CD1c-positive myeloid dendritic cell (primary cell): ENCODE data around the gene GRIA4.

Source experiments
- DNase-seq: peaks from one replicate; pipeline ENCODE4 v3.0.0-alpha.2; 2016; ENCODE audit errors: extremely low spot score

GRIA4 gene

DNA sequence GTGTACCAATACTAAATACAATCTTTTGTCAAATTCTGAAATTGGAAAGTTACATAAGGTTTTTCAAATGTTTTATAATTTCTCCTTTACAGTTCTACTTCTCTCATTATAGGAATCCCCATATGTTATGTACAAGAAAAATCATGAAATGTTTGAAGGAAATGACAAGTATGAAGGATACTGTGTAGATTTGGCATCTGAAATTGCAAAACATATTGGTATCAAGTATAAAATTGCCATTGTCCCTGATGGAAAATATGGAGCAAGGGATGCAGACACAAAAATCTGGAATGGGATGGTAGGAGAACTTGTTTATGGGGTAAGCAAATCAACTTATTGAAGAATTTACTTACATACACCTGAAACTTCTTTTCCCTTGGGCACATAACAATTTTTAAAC, 308.7 kb downstream of the GRIA4 start:
- no peak for DNase-seq

DNA sequence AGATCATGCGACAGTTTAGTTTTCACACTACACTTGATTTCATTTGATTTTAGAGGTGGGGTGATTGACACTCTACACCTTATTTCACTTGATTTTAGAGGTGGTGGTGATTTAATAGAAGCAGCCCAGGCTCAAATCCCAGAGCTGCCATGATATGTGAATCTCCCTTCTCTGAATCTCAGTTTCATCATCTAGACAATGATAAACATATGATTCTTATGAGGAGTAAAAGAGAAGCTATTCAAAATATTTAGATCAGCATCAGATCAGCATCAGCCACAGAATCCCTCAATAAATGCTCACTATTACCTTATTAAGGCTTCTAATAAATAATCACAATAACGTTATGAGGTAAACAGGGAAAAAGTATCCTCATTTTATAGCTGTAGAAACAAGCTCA, 313.4 kb downstream of the GRIA4 start:
- DNase-seq = no peak

DNA sequence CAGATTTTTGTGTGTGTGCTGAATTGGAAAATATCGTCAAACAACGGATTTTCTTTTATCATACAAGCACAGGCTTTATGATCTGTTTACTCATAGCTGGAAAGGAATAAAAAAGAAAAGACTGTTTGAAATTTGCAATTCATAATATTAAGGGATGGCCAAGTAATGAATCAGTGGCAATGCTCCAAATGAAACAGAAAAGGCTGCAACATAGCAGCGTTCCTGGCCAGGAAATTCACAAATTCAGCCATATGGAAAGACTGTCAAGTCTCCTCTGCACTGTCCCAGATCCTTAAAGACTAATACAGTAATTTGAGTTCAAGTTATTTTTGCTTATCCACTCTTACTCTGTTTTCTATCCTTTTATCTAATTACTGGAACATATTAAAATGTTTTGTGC, 313.9 kb downstream of the GRIA4 start:
- no peak for DNase-seq

DNA sequence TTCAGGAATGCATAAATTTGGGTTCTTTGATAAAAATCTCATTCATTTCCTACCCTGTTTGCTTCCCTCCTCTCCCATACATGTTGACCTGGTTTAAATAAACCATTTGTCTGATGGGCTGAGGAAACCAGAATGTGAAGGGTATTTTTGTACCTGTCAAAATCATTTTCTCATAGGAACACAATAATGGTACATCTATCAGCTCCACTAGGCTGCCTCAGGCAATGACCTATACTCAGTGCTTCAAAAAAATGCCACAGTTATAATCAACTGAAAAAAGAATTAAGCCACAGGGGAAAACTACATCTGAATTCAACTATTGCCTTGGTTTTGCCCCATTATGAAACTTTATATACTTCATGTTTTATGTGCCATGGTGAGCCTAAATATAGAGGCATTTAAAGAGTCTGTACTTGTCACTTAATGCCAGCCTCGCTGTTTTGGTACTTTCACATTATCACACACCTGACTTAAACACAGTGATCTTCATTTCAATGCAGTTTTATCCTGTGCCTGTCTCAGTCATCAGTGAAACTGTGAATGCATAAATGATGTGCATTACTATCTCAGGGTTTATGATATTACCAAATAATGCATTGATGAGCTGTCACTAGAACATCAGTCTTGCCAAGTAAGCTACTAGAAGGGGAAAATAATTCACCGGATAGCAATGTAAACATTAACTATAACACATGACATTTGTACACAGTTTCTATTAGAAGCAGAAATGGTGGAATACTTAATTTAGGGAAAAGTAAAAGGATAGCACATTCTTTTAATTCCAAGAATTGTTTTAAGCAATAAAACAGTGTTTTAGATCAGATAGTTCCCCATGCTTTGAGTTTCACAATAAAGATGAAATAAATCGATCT, 319.4 kb downstream of the GRIA4 start:
- DNase-seq = no peak

DNA sequence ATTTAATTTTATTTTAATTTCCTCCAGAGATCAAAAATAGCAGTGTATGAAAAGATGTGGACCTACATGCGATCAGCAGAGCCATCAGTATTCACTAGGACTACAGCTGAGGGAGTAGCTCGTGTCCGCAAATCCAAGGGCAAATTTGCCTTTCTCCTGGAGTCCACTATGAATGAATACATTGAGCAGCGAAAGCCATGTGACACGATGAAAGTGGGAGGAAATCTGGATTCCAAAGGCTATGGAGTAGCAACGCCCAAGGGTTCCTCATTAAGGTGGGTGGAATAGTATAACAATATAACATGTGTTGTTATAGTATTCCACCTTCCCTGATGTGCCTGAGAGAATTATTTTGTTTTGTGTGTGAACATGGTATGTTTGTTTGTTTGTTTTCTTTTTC, 323.8 kb downstream of the GRIA4 start:
- DNase-seq = no peak

DNA sequence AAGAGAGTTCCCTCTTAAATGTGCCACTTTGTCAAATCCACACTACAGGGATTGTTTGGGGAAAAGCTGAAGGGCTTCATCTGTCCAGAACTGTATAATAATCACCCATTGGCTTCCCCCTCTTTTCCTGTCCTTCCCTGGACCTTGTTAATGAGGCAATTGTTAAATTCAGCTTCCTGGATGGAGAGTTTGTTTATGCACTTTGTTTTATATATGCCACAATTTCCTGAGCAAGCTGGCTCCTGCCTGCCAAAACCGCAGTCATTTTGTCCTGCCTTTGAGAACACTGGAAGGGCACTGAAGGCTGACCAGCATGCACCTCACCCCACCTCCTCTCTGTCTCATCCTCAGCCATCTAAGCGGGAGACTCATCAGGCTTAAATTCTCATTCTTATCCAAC, 325.9 kb downstream of the GRIA4 start:
- DNase-seq = no peak

DNA sequence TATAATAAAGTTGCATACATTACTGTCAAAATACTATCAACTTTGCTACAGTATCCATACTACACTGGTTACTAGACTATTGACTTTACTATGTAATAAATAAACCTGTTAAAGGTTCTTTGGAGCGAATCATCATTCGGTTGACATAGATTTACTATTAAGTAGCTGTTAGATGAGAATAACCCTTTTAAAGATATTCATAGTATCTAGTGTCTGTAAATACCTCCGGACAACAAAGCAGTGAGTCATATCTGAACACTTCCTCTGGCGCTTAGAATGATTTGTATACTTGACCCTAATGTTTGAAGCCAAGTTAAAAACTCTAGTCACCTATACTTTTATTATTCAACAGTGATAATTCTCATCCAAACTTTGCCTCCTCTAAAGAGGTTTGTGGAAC, 327.5 kb downstream of the GRIA4 start:
- no peak for DNase-seq

DNA sequence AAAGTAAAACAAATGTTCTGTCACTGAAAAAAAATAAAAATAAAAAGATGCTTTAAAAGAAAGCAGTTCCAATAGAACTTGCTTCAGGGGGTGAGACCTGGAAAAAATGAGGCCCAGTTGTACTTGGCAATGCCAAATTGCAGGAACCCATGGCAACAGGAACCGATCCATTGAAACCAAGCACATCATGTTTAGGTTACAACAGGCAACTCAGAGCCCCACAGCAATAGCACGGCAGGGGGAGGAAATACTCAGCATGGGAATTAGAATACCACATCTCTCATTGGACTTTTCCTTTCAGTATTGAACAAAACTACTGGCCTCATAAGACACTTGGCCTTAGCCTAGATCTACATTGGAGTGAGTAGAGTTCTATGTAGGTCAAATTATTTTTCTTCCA, 327.9 kb downstream of the GRIA4 start:
- no peak for DNase-seq

DNA sequence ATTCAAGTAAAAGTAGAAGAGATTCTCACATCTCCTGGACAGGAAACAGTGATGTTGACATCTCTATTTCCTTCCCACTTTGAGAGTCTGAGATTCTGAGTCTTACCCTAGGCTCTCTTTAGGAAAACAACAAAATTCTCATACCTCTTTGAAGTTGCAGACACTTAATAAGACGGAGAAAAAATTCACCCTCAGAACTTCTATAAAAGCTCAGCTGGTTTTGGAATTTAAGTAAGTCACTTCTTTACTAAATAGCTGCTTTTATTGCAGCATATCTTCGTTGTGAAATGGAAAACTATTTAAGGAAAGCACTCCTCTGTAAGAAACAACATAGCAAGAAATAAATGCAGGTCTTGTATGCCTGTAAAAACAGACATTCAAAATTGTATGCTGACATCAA, 333.0 kb downstream of the GRIA4 start:
- DNase-seq = no peak

DNA sequence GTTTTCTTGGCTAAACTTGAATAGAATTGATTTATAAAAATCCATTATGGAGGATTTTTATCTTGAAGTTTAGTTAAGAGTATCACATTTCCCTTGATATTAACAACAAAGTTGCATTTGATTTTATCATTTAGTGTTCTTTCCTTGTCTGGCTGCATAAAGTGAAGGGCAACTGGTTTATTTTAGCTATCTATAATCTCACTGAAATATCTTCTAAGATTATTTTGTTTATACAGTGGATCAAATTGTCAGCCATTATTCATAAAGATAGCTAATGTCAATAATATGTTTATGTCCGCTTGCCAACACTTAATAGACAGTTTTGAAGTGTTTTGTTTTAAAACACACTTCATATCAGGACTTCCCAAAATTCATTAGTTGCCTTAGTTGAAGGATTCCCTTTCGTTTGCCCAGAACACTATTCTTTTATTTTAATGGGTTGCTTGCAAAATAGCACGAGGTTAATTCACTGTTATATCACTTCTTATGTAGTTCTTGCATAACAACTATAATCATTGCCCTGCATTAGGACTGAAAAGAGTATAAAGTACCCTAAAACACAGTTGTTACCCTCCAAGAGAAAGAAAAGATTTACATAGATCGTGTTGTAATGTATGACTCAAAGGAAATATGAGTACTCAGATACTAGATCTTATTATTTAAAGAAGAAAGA, 339.2 kb downstream of the GRIA4 start:
- no peak for DNase-seq

DNA sequence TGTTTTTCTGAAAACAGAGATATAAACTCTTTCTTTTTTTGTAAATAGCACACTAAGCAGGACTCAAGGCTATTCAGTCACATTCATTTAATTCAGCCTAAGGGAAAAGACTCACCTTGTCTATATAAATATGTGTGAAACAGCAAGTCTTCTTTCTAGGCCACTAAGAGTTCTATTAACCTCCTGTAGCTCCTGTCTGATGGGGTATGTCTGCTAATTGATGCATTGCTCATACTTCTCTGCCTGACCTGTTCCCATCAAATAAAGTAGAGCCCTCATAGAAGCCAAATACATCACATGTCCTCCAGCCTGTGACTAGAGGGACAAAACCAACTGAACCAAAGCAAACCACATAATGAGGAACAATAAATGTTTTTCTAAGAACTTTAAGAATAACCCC, 344.0 kb downstream of the GRIA4 start:
- no peak for DNase-seq

DNA sequence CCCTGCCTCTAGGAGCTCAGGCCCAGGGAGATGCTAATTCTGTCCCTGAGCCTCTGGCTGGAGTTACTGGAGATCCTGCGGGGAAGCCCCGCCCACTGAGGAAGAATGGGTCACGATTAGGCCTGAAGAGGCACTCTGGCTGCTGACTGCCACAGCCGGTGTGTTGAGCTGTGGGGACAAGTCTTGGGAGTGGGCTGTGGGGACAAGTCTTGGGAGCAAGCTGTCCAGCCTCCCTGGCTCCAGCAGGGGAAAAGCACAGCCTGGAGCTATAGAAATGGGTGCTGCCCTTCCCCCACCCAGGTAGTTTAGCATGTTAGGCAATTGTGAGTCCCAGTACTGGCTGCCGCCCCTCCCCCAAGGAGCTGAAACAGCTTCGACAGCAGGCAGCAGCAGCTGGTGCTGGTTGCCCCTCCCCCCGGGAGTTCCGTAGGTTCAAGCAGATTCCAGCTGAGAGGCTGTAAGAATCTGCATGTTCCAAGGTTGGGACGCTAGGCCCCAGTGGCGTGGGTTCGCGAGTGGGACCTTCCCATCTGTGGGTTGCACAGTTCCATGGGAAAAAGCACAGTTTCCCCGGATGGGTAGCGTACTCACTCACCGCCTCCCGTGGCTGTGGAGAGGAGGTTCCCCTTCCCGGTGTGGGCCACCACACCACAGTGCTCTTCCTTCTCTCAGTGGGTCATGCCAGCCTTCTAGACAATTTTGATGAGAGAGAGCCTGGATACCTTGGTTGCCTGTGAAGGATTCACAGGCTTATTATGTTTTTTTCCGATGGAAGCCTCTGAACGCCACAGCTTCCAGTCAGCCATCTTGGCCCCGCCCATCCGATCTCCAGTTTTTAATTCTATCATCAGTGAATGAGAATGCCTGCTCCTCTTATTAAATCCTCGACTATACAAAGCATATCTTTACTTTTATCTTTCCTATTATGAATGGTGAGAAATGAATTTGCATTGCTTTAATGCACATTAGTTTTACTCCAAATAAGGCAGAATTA, 350.7 kb downstream of the GRIA4 start:
- no peak for DNase-seq

DNA sequence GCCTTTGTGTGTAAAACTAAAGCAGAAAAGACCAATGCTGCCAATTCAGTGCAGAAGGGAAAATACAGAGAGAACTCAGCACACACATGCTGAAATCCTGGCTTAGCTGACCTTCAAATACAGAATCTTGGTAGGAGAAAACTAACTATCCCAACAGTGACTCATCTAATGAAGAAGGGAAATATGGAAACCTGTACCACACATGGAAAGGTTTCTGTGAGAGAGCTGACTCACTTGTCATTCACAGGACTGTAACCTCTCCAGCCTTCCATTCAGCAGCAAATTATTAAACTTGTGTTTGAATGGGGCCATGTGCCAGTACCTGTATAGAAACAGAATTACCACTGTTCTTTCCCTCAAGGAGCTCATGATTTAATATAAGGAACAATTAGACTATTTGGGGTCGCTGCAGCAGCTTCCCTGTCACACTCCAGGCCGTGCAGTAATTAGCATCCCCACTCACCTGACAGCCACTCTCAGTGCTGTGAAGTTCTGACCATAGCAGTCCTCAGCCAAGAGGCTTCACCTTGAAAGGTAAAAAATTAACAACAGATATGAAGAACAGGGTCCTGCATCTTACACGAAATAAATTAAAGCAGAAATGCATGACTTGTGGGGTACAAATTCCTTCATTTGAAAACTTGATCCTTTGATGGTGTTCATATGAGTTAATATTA, 358.3 kb downstream of the GRIA4 start:
- DNase-seq = no peak

DNA sequence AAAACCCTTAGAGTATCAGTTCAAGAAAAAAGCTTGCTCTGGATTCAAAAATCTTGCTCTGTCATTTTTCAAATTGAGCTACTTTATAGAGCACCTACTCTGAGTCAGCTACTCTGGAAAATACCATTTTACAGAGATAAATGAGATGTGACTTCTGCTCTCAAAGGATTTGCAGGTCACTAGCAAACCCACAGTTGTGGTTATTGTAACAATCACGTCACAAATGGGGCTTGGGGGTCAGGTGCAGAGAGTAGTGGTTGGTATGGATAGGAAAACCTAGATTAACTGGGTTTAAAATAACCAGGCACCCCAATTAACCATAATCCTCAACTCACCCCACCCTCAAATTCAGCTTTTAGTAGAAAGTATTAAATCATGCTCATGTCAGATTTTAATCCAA, 359.9 kb downstream of the GRIA4 start:
- no peak for DNase-seq

DNA sequence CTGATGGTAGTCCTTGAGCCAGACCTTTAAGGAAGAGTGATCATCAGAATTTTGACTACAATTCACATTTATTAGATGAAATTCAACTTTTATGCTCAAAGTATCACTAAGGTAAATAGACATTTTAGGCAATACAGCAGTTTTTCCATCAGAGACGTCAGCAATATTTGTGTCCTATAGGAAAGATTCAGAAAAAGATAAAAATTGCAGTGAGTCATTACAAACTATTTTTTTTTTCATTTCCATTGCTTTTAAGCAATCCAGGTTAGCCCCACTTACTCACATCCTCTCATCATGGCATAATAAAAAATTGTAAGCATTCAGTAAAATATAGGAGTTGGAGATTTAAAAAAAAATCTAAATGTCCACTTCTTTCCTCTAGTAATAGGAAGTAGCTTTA, 365.3 kb downstream of the GRIA4 start:
- DNase-seq = no peak

DNA sequence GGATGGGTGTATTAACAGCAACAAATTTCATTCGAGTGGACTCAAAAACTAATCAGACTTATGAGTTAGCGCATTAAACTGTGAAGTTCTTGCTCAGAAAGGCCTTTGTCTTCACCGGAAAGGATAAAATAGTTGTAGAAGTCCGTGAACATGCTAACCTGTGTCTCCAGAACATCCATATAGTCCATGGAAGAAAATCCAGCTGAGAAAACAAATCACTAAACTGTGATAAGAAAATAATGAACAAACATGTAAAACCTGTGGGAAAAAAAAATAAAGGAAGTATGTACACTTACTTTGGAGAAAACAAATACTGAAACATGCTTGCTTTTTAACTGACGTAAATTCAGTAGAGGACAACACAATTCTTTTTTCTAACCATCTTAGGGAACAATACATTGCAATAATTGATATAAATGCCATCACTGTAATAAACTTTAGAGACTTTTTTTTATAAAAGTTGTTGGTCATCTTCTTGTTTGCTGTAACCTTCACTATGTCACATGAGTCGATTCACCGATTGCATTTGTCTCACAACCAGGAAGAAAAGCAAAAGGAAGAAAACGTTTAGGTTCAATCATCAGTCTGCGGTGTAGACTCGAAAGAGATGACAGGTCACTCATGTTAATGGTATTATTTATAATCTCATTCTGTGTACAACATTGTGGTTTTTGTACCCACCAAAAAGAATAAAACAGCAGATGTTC, 370.3 kb downstream of the GRIA4 start:
- DNase-seq = no peak

DNA sequence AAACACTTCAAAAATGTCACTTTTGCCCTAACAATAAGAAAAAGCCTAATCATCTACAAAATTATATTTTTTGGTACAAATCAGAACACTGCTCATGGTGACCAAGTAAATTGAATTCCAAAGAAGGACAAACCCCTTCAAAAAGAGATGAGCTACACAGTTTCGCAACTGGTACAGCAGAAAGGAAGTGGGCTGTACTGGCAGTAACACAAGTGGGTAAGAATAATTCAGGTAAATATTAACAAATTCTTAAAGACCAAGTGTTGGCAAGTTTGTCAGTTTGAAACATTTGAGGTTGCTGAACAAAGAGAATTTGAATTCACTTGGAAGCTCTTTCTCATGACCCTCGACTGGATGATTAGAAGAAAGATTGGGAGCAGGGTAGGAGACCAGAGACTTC, 376.7 kb downstream of the GRIA4 start:
- no peak for DNase-seq

DNA sequence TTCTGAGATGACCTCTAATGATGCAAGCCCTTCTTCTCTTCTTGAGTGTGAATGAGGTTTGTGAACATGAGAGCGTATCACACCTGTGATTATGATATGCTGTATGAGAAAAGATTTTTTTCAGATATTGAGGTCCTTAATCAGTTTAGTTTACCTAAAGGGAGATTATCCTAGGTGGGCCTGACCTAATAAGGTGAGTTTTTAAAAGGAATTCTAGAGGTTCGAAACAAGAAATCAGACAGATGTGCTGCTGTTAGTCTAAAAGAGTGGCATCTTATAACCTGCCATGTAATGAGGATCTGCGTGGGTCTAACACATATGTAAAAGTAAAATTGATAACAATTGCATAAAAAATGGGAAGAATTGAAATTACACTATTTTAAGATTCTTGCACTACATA, 378.3 kb downstream of the GRIA4 start:
- DNase-seq = no peak

DNA sequence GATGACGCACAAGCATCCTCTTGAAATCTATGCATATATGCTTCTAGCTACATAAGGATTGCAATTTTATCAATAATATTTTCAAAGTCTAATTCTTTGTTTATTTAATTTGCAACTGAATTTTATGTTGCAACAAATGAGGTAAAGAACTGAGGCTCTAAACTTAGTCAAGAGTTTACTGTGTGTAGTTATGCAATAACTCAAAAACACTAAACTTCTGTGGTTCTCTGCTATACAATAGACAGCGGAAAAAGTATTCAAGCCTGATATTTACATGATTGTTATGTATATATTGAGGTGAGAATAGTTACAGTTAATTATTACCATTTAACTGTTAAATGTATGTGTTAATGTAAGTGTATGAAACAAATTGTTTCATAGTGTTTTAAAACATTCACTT, 379.3 kb downstream of the GRIA4 start:
- no peak for DNase-seq

DNA sequence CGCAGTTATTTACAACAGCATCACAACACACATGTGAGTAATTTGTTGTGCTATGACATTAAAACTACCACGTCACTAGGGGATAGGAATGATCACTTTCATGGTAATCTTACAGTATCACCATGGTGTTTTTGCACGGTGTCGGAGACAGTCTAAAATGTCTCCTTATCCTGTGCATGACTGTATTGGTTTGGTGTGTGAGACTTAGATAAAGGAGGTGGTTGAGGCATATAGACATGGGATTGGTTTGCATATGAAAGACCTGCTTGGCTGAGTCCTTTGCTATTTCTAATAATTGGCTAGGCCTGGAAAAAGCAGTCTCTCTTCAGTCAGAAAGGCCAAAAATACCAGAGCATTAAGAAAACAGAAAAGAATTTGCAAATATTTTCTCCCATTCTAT, 382.0 kb downstream of the GRIA4 start:
- DNase-seq = no peak
